Karpas-422 (cell line): Measurements from ENCODE around the gene ITPR1. TPM values are rescaled to one million over a fixed set of nuclear protein-coding genes. Genes with fewer than 3 reads are reported as not detected.

Source experiments
- DNase-seq: peaks from one replicate; pipeline ENCODE4 v3.0.0-alpha.2; 2015
- H2AFZ ChIP-seq: fragments of 200-600 bp; sonication (generic); 2 replicates; pipeline ENCODE4 v1.6.1; 2014; ENCODE audit warnings: antibody characterized with exemption, low read length, mixed read lengths
- H3K27ac ChIP-seq: fragments of 200-600 bp; sonication (generic); 2 replicates; pipeline ENCODE4 v1.5.1; 2014; ENCODE audit warnings: mild to moderate bottlenecking, low read length, moderate library complexity
- H3K27me3 ChIP-seq: fragments of 200-600 bp; sonication (generic); 2 replicates; pipeline ENCODE4 v1.6.1; 2014; ENCODE audit warnings: low read length, mixed read lengths
- H3K36me3 ChIP-seq: fragments of 200-600 bp; sonication (generic); 2 replicates; pipeline ENCODE4 v1.6.1; 2014; ENCODE audit warnings: low read length, mixed read lengths; ENCODE audit not compliant: insufficient read depth
- H3K4me1 ChIP-seq: fragments of 200-600 bp; sonication (generic); 2 replicates; pipeline ENCODE4 v1.6.1; 2014; ENCODE audit warnings: mild to moderate bottlenecking, low read length, mixed read lengths
- H3K4me2 ChIP-seq: fragments of 200-600 bp; sonication (generic); 2 replicates; pipeline ENCODE4 v1.6.1; 2014; ENCODE audit warnings: low read length, low read depth, mild to moderate bottlenecking; ENCODE audit not compliant: poor library complexity, severe bottlenecking
- H3K4me3 ChIP-seq: fragments of 200-600 bp; sonication (generic); 2 replicates; pipeline ENCODE4 v1.5.1; 2014; ENCODE audit warnings: mild to moderate bottlenecking, antibody characterized with exemption, low read length, mixed read lengths
- H3K79me2 ChIP-seq: fragments of 200-600 bp; sonication (generic); 2 replicates; pipeline ENCODE4 v1.6.1; 2014; ENCODE audit warnings: mild to moderate bottlenecking, low read length, mixed read lengths
- H3K9ac ChIP-seq: fragments of 200-600 bp; sonication (generic); 2 replicates; pipeline ENCODE4 v1.6.0; 2014; ENCODE audit warnings: low read length
- H3K9me2 ChIP-seq: fragments of 200-600 bp; sonication (generic), shearing (Covaris generic); replicated peaks from 2 replicates; pipeline ENCODE4 v1.6.0; 2014; ENCODE audit warnings: mild to moderate bottlenecking, low read length, moderate library complexity; ENCODE audit not compliant: insufficient read depth
- H3K9me3 ChIP-seq: fragments of 300-700, 200-600 bp; sonication (generic); 2 replicates; pipeline ENCODE4 v1.6.1; 2014; ENCODE audit warnings: low read length, mixed read lengths
- H4K20me1 ChIP-seq: fragments of 200-600 bp; sonication (generic); 2 replicates; pipeline ENCODE4 v1.6.1; 2014; ENCODE audit warnings: mild to moderate bottlenecking, antibody characterized with exemption, low read length, low read depth; ENCODE audit not compliant: insufficient read depth
- total RNA-seq: library from RNA; depleted of rRNA; stranded (reverse); fragments of >200 nt; shearing (Covaris generic); gene quantifications from 2 replicates; pipeline ENCODE4 v1.2.3, GENCODE V29; 2014; ENCODE audit warnings: low replicate concordance

Gene ITPR1
- total RNA-seq, 1 experiment from 2014 or later = 18.2 TPM

DNA sequence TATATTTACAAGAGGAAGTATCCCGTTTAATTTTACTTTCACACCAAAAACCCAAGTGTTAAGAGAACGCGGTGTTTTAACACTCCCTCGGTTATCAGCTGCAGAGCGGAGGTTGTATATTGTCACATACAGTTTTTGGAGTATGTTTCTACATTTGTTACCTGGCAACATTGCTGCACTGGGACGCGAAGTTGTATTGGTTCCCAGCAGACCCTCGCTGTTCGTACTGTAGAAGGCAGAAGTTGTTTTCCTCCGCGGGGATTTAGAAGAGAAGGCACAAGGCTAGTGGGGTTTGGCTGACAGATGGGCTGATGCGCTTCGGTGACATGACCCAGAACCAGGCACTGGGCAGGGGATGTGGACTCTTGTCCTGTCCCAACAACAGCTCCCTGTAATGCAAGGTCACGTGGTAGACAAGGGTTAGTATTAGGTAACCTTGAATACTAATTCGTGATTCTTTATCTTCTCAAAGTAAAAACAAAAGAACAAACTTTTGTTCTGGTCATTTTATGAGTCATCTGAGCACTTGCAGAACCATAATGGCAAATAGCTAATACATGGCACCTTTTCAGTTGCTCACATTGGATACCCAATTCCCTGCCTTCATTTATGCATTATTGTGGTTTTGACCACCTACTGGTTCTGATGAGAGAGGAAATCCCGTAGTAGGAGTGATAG lies 255.7 kb downstream of the ITPR1 start:
- Histone ChIP-seq H3K27me3 (no peaks in the 10 kb centered on the region), H3K79me2 (no peaks in the 10 kb centered on the region), H4K20me1 (no peaks in the 10 kb centered on the region), H3K4me1 (no peaks in the 10 kb centered on the region), H3K9me3 (no peaks in the 10 kb centered on the region), H3K27ac (no peak overlapping the region), H2AFZ (no peak overlapping the region), H3K9ac (no peak overlapping the region), H3K4me2 (no peak overlapping the region), H3K36me3 (no peaks in the 10 kb centered on the region), H3K4me3 (no peak overlapping the region), H3K9me2 (no peaks in the 10 kb centered on the region)
- DNase-seq = no peak

DNA sequence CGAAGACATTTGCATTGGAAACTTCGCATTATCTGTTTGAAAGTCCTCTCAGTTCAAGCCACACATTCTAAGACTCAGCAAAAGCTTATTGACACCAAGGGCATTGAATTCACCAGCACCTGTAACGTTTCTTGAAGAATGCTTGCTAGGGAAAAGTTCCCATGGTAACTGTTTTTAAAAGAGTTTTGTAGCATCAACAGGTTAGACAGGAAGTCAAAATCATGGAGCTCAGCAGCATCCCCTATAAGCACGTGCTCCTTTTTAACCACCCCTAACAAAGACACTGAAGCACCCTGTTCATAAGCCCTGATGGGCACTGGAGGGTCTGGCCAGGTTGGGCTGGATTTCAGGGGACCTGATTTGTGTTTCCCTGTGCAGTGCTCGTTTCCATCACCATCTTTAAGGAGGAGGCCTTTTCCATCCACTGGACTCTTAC lies 256.4 kb downstream of the ITPR1 start:
- Histone ChIP-seq H2AFZ (no peak overlapping the region), H3K4me3 (no peak overlapping the region), H4K20me1 (no peaks in the 10 kb centered on the region), H3K9ac (no peak overlapping the region), H3K79me2 (no peaks in the 10 kb centered on the region), H3K27ac (no peak overlapping the region), H3K4me1 (no peaks in the 10 kb centered on the region), H3K36me3 (no peaks in the 10 kb centered on the region), H3K9me3 (no peaks in the 10 kb centered on the region), H3K27me3 (no peaks in the 10 kb centered on the region), H3K9me2 (no peaks in the 10 kb centered on the region), H3K4me2 (no peak overlapping the region)
- no peak for DNase-seq

DNA sequence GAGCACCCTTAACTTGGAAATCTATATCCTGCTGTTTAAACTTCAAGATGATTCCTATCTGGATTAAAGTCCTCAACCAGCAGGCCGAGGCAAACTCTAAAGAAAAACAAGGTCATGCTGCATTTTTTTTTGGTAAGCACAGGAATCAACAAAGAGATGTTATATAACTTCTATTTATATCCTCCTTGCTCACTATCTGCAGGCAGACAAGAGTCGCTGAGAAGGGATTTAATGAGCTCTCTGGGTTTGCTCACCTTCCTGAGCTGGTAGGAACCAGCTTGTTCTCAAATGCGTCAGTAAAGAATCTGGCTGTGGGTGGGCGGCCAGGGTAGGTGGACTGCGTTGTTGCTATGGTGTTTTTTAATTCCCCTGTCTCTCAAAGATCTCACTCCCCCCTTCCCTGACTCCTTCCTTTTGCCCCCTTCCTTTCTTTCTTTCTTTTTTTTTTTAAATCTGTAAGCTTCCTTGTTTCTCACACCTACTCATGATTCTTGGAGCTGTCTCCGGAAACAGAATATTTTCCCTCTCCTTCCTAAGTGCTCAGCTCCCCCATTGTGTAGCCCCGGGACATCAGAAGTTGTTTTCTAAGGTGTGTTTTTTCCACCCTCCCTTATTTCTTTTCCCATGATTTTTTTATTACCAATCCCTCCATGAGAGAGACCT lies 257.3 kb downstream of the ITPR1 start:
- Histone ChIP-seq H3K36me3 (no peaks in the 10 kb centered on the region), H3K9ac (no peak overlapping the region), H3K79me2 (no peaks in the 10 kb centered on the region), H4K20me1 (no peaks in the 10 kb centered on the region), H3K4me3 (no peak overlapping the region), H3K4me1 (no peaks in the 10 kb centered on the region), H3K27ac (no peak overlapping the region), H2AFZ (no peak overlapping the region), H3K9me3 (no peaks in the 10 kb centered on the region), H3K4me2 (no peak overlapping the region), H3K27me3 (no peaks in the 10 kb centered on the region), H3K9me2 (no peaks in the 10 kb centered on the region)
- DNase-seq = no peak

DNA sequence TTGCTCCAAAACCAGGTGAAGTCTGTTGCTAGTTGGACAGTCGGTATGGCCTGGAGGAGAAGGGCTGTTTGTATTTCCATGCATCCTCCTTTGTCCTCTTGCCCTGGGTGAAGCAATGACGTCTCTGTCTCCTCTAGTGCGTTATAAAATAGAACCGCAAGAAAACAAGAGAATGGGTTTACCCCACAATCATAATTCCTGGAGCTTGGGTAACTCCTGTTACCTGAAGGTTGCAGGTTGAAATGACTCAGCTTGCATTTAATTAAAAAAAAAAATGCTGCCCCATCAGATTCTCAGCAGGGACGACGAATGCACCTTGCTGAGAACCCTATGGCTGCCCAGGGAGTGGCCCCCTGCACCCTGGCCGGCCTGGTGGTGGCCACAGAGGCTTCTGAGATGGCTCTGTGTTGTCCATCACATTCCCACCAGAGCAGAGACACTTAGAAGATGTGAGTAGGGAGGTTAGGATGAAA lies 257.9 kb downstream of the ITPR1 start:
- Histone ChIP-seq H3K4me1 (no peaks in the 10 kb centered on the region), H3K4me3 (no peak overlapping the region), H2AFZ (no peak overlapping the region), H3K9me3 (no peaks in the 10 kb centered on the region), H3K79me2 (no peaks in the 10 kb centered on the region), H3K36me3 (no peaks in the 10 kb centered on the region), H3K4me2 (no peak overlapping the region), H4K20me1 (no peaks in the 10 kb centered on the region), H3K27me3 (no peaks in the 10 kb centered on the region), H3K27ac (no peak overlapping the region), H3K9me2 (no peaks in the 10 kb centered on the region), H3K9ac (no peak overlapping the region)
- DNase-seq = no peak

DNA sequence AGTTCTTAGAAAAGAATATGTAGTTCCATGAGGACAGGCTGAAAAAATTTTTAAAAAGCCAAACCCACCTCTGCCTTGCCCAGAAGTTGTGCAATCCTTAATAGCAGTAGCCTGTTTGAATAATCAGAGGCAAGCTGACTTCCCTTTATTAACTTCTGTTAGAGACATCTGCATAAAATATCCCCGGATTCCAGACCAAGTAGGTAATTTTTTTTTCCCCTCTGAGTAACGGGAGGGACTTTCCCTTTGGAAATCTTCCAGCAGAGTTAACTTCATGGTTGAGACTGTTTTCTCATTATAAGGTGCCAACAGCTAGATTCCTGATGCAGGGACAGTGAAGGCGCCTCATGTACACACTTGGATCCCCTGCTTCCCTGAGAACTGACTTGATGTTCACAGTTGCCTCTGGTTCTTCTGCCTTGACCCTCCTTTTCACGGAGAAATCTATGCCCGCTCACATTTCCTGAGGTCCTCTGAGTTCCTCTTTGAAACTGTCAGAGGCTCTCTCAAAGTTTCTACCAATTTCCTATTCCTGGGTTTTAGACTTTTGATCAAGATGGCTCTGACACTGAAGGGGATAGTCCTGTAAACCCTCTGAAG lies 258.5 kb downstream of the ITPR1 start:
- Histone ChIP-seq H3K79me2 (no peaks in the 10 kb centered on the region), H3K27ac (no peak overlapping the region), H4K20me1 (no peaks in the 10 kb centered on the region), H2AFZ (no peak overlapping the region), H3K9ac (no peak overlapping the region), H3K27me3 (no peaks in the 10 kb centered on the region), H3K4me2 (no peak overlapping the region), H3K9me3 (no peaks in the 10 kb centered on the region), H3K4me1 (no peaks in the 10 kb centered on the region), H3K9me2 (no peaks in the 10 kb centered on the region), H3K36me3 (no peaks in the 10 kb centered on the region), H3K4me3 (no peak overlapping the region)
- no peak for DNase-seq

DNA sequence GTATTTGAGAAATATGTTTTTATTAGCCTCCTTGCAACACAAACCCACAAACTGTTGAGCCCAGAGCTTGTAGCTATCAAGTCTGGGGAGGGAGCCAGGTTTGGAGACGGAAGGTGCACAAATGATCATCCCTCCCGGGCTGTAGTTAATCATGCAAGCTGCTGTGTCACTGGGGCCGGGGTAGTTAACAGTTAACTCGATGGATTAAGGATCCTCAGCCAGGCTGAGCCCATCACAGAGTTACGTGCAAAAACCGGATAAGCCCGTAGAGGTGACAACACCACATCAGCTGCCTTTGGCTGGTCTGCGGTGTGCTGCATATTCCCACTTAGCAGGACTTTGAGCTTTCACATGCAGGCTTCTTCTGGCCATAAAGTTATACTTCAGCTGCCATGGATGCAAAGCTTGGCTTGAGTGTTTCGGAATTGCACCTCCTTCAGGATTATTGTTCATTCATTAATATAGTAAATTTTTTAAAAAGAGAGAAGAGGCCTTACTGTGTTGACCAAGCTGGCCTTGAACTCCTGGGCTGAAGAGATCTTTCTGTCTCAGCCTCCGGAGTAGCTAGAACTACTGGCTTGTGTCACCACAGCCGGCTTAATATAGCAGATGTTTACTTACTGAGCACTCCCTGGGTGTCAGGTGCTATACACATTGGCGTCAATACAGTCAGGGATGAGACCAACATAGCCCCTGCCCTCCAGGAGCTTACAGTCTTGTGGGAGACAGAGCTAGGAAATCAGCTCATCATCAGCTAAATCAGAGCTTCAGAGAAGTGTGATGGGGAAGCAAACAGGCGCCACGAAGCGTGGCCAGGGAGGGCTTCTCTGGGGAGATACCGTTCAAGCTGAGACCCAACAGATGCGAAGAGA lies 259.3 kb downstream of the ITPR1 start:
- Histone ChIP-seq H2AFZ (no peak overlapping the region), H3K4me3 (no peak overlapping the region), H3K27ac (no peak overlapping the region), H3K9ac (no peak overlapping the region), H3K4me1 (no peaks in the 10 kb centered on the region), H3K9me2 (no peaks in the 10 kb centered on the region), H3K79me2 (no peaks in the 10 kb centered on the region), H3K36me3 (no peaks in the 10 kb centered on the region), H4K20me1 (no peaks in the 10 kb centered on the region), H3K4me2 (no peak overlapping the region), H3K27me3 (no peaks in the 10 kb centered on the region), H3K9me3 (no peaks in the 10 kb centered on the region)
- no peak for DNase-seq

DNA sequence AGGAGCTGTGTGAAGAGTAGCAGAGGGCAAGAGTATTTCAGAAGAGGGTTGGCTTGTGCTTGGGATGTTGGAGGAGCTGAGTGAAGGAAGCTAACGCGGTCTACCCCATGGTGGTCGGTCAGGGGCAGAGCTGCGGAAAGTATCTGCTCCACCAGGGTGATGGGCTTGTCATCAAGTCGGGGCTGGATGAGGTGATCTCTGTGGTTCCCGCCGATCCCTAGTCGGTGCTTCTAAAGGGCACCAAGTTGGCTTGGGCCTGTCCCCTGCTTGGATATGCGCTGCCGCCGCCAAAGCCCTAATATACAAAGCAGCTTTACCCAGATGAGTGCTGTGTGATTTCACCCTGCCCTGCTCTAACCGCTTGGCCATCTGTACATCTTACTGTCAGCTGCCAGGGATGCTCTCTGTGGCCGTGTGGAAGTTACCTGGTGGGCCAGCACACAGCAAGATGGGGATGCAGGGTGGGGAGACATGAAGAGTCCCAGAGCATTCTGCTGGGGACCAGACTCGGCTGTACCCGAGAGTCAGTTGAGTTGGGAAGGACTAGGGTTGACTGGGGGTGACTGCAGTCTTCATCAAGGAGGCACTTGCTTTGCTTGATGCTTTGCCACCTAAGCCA lies 260.0 kb downstream of the ITPR1 start:
- Histone ChIP-seq H3K4me2 (no peak overlapping the region), H3K4me1 (no peaks in the 10 kb centered on the region), H3K4me3 (no peak overlapping the region), H3K9me3 (no peaks in the 10 kb centered on the region), H3K79me2 (no peaks in the 10 kb centered on the region), H3K9ac (no peak overlapping the region), H3K27ac (no peak overlapping the region), H2AFZ (no peak overlapping the region), H3K27me3 (no peaks in the 10 kb centered on the region), H4K20me1 (no peaks in the 10 kb centered on the region), H3K36me3 (no peaks in the 10 kb centered on the region), H3K9me2 (no peaks in the 10 kb centered on the region)
- no peak for DNase-seq
